Spinal cord (tissue), 10 donors: Measurements from ENCODE around the gene TMCO4. TPM values are rescaled to one million over a fixed set of nuclear protein-coding genes. Genes with fewer than 3 reads are reported as not detected.

Source experiments
- DNase-seq, 6 donors: peaks; one replicate each; pipeline versions ENCODE4 v3.0.0 to v3.0.0-alpha.2; 2013 to 2015; ENCODE audit warnings: low spot score in 6 of 6, low read depth in 4 of 6
- H3K27ac ChIP-seq: one replicate; pipeline ENCODE4 v1.5.1; 2013; ENCODE audit warnings: low read depth, low read length, control low read depth
- H3K27me3 ChIP-seq: one replicate; pipeline ENCODE4 v1.6.1; 2013; ENCODE audit warnings: low read length; ENCODE audit not compliant: control insufficient read depth, insufficient read depth
- H3K36me3 ChIP-seq: one replicate; pipeline ENCODE4 v1.6.1; 2013; ENCODE audit warnings: low read length; ENCODE audit not compliant: control insufficient read depth, insufficient read depth
- H3K4me1 ChIP-seq: one replicate; pipeline ENCODE4 v1.6.1; 2013; ENCODE audit warnings: low read length; ENCODE audit not compliant: control insufficient read depth, insufficient read depth
- H3K4me3 ChIP-seq: one replicate; pipeline ENCODE4 v1.5.1; 2013; ENCODE audit warnings: low read depth, low read length, control low read depth
- H3K9me3 ChIP-seq: one replicate; pipeline ENCODE4 v1.6.1; 2013; ENCODE audit warnings: low read length; ENCODE audit not compliant: control insufficient read depth, insufficient read depth
- WGBS: methylation state at CpG from one replicate; pipeline ENCODE4 v1.1.5; 2013; ENCODE audit warnings: missing lambda C conversion rate; ENCODE audit not compliant: insufficient coverage; 5-methylcytosine and 5-hydroxymethylcytosine counted together
- polyA plus RNA-seq, 2 donors: library from polyadenylated mRNA; unstranded; fragments of 120-200 nt; gene quantifications; one replicate each; pipeline ENCODE4 v1.2.1, GENCODE V29; 2013; ENCODE audit not compliant: insufficient read length in 2 of 2
- total RNA-seq, 2 donors: library from RNA; depleted of rRNA in 1 of 2; stranded (reverse); fragments of 120-200 nt in 1 of 2; fragments of >200 nt in 1 of 2; gene quantifications; one replicate each; pipeline versions ENCODE4 v1.2.3 to v1.2.4, GENCODE V29; 2013 to 2014
- donor health status: healthy.

Gene TMCO4
- total and polyA plus RNA-seq, 4 donors, result 2.2 to 6.1 (median 3.2) TPM

GRCh38 chr1:19676438-19676922, 123.2 kb downstream of the TMCO4 start:
- Histone ChIP-seq H3K4me1 (peaks cover 7% of the 10 kb centered on the region), H3K27ac (no peak overlapping the region), H3K9me3 (no peaks in the 10 kb centered on the region), H3K36me3 (no peaks in the 10 kb centered on the region), H3K4me3 (no peak overlapping the region), H3K27me3 (peaks cover 5% of the 10 kb centered on the region)
- peak in 1 of 6 donors; percentile 78 for DNase-seq
- 29% methylated on average over 10 of the region's 13 CpGs for WGBS

GRCh38 chr1:19675797-19676196, 123.9 kb downstream of the TMCO4 start:
- WGBS, result 73% methylated on average over 2 of the region's 5 CpGs
- Histone ChIP-seq H3K27me3 (peaks cover 5% of the 10 kb centered on the region), H3K4me1 (peaks cover 7% of the 10 kb centered on the region), H3K27ac (no peak overlapping the region), H3K4me3 (no peak overlapping the region), H3K36me3 (no peaks in the 10 kb centered on the region), H3K9me3 (no peaks in the 10 kb centered on the region)
- DNase-seq, result no peak

GRCh38 chr1:19672237-19672636, 127.5 kb downstream of the TMCO4 start:
- 41% methylated on average over 4 of the region's 6 CpGs for WGBS
- Histone ChIP-seq H3K36me3 (no peaks in the 10 kb centered on the region), H3K4me3 (no peak overlapping the region), H3K27me3 (peaks cover 5% of the 10 kb centered on the region), H3K9me3 (no peaks in the 10 kb centered on the region), H3K4me1 (peaks cover 5% of the 10 kb centered on the region), H3K27ac (no peak overlapping the region)
- DNase-seq, result no peak

GRCh38 chr1:19670787-19671186, 128.9 kb downstream of the TMCO4 start:
- Histone ChIP-seq H3K36me3 (no peaks in the 10 kb centered on the region), H3K27me3 (peaks cover 14% of the 10 kb centered on the region), H3K4me3 (no peak overlapping the region), H3K4me1 (peaks cover 5% of the 10 kb centered on the region), H3K27ac (no peak overlapping the region), H3K9me3 (no peaks in the 10 kb centered on the region)
- WGBS, result 90% methylated on average over 2 of the region's 4 CpGs
- DNase-seq, result no peak

GRCh38 chr1:19668888-19669287, 130.8 kb downstream of the TMCO4 start:
- Histone ChIP-seq H3K4me3 (no peak overlapping the region), H3K36me3 (no peaks in the 10 kb centered on the region), H3K27ac (no peak overlapping the region), H3K9me3 (no peaks in the 10 kb centered on the region), H3K4me1 (peaks cover 17% of the 10 kb centered on the region), H3K27me3 (peaks cover 29% of the 10 kb centered on the region)
- WGBS, result 100% methylated on average over 2 of the region's 8 CpGs
- no peak for DNase-seq

- H3K36me3 ChIP-seq, result no peaks in the 10 kb centered on the region
- no peaks in the 10 kb centered on the region for H3K9me3 ChIP-seq
- peaks cover 17% of the 10 kb centered on the region for H3K4me1 ChIP-seq
- H3K4me3 ChIP-seq, result no peak overlapping the region
- WGBS, result 13% methylated on average over 82 of the region's 84 CpGs
- H3K27ac ChIP-seq, result no peak overlapping the region
- no peak for DNase-seq
- H3K27me3 ChIP-seq, result peaks cover 33% of the 10 kb centered on the region
These were observed 133.9 kb downstream of the TMCO4 start for GRCh38 chr1:19665496-19666465.

GRCh38 chr1:19665186-19665495, 134.6 kb downstream of the TMCO4 start:
- Histone ChIP-seq H3K4me3 (no peak overlapping the region), H3K27me3 (peaks cover 33% of the 10 kb centered on the region), H3K4me1 (peaks cover 17% of the 10 kb centered on the region), H3K9me3 (no peaks in the 10 kb centered on the region), H3K27ac (no peak overlapping the region), H3K36me3 (no peaks in the 10 kb centered on the region)
- DNase-seq, result no peak
- 1% methylated on average over 21 of the region's 23 CpGs for WGBS

GRCh38 chr1:19664453-19665185, 135.1 kb downstream of the TMCO4 start, which contains the start of gene HTR6:
Gene HTR6 (plus strand): TSS chr1:19664875. CDS start chr1:19665754, 879 bp downstream.
- DNase-seq, result peak in 1 of 6 donors; percentile 44
- Histone ChIP-seq H3K36me3 (no peaks in the 10 kb centered on the region), H3K27ac (no peak within 1 kb of the TSS), H3K27me3 (peaks cover 33% of the 10 kb centered on the region), H3K4me3 (peak within 1 kb of the TSS; percentile 12), H3K4me1 (peaks cover 22% of the 10 kb centered on the region), H3K9me3 (no peaks in the 10 kb centered on the region)
- 2% methylated on average over 80 of the region's 80 CpGs for WGBS

GRCh38 chr1:19662313-19662712, 137.4 kb downstream of the TMCO4 start:
- no peak overlapping the region for H3K4me3 ChIP-seq
- H3K27ac ChIP-seq, result no peak overlapping the region
- WGBS, result 55% methylated on average over 2 of the region's 3 CpGs
- no peak for DNase-seq
- peaks cover 35% of the 10 kb centered on the region for H3K4me1 ChIP-seq
- peaks cover 15% of the 10 kb centered on the region for H3K36me3 ChIP-seq
- H3K9me3 ChIP-seq, result no peaks in the 10 kb centered on the region
- peaks cover 33% of the 10 kb centered on the region for H3K27me3 ChIP-seq
